PFSK-1 (cell line): ENCODE results near the gene KCNIP4.

Experiments
- POLR2AphosphoS5 ChIP-seq: IDR thresholded peaks from 2 replicates; pipeline ENCODE4 v1.6.1; 2012; ENCODE audit warnings: low read depth, mild to moderate bottlenecking, control low read depth, low read length, moderate library complexity
- SIN3A ChIP-seq: IDR thresholded peaks from 2 replicates; pipeline ENCODE4 v1.6.1; 2012; ENCODE audit warnings: mild to moderate bottlenecking, low read length, moderate library complexity, borderline replicate concordance; ENCODE audit not compliant: insufficient read depth
- TF ChIP-seq, protein P1 (sequence below), 2 experiments: IDR thresholded peaks; 2 replicates each; pipeline versions ENCODE4 v1.6.1 to v1.8.0; 2011 to 2012; ENCODE audit warnings: low read depth in 2 of 2, low read length in 2 of 2, control low read depth in 1 of 2, inconsistent platforms in 1 of 2, mild to moderate bottlenecking in 1 of 2, moderate library complexity in 1 of 2; ENCODE audit not compliant: insufficient read depth in 1 of 2

DNA sequence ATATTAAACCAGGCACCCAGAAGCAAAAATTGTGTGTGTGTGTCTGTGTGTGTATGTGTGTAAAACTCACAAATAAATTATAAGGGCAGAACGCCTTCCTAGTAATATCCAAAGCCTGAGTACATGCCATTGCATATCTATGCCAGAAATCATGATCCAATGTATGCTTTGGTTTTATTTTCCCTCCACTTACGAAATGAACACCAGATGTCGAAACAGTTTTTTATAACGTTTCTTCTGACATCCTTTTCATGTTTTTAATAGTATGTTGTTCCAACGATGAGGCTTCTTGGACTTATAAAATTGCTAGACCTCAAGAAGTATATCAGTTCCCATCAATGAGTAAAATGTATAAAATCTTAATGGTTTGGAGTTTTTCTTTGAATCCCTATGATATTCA, 55.4 kb downstream of the KCNIP4 start:
- no peak for TF ChIP-seq SIN3A
- TF ChIP-seq POLR2AphosphoS5, result no peak
- TF ChIP-seq, protein P1, sequence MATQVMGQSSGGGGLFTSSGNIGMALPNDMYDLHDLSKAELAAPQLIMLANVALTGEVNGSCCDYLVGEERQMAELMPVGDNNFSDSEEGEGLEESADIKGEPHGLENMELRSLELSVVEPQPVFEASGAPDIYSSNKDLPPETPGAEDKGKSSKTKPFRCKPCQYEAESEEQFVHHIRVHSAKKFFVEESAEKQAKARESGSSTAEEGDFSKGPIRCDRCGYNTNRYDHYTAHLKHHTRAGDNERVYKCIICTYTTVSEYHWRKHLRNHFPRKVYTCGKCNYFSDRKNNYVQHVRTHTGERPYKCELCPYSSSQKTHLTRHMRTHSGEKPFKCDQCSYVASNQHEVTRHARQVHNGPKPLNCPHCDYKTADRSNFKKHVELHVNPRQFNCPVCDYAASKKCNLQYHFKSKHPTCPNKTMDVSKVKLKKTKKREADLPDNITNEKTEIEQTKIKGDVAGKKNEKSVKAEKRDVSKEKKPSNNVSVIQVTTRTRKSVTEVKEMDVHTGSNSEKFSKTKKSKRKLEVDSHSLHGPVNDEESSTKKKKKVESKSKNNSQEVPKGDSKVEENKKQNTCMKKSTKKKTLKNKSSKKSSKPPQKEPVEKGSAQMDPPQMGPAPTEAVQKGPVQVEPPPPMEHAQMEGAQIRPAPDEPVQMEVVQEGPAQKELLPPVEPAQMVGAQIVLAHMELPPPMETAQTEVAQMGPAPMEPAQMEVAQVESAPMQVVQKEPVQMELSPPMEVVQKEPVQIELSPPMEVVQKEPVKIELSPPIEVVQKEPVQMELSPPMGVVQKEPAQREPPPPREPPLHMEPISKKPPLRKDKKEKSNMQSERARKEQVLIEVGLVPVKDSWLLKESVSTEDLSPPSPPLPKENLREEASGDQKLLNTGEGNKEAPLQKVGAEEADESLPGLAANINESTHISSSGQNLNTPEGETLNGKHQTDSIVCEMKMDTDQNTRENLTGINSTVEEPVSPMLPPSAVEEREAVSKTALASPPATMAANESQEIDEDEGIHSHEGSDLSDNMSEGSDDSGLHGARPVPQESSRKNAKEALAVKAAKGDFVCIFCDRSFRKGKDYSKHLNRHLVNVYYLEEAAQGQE (IDR thresholded peaks at IDR 0.05; ENCODE audit: insufficient read depth in 1 of 2, low read depth in 2 of 2, low read length in 2 of 2), result no peak
